H1 (cell line): Measurements from ENCODE around the gene ZBTB20. TPM values are rescaled to one million over a fixed set of nuclear protein-coding genes. Genes with fewer than 3 reads are reported as not detected.

Source experiments
- CTCF ChIA-PET: fragments of 300-600 bp; sonication (Branson Sonifier 250); formaldehyde crosslinking; loops from one replicate; lab custom pipeline; 2021; ENCODE audit not compliant: partially characterized antibody; lab: Charles Lee
- POLR2A ChIA-PET: fragments of 300-600 bp; sonication (Branson Sonifier 250); formaldehyde crosslinking; loops from one replicate; lab custom pipeline; 2021; ENCODE audit warnings: inconsistent platforms; ENCODE audit not compliant: partially characterized antibody; lab: Charles Lee
- DNase-seq, 2 experiments: peaks; one replicate each; pipeline versions ENCODE4 v3.0.0 to v3.0.0-alpha.2; 2010 to 2022; ENCODE audit warnings: low spot score in 2 of 2, low read depth in 1 of 2, mixed read lengths in 1 of 2
- FAIRE-seq: peaks from 2 replicates; lab custom pipeline; 2011; peaks lifted over from hg19 to GRCh38; lab: Jason Lieb, UNC
- H2AFZ ChIP-seq: 2 replicates; pipeline ENCODE4 v1.8.1; 2012; ENCODE audit warnings: low read length, inconsistent platforms
- H2AK5ac ChIP-seq: 2 replicates; pipeline ENCODE4 v1.6.1; 2013; ENCODE audit warnings: low read depth, low read length
- H2BK120ac ChIP-seq: replicated peaks from 2 replicates; pipeline ENCODE3; 2013; ENCODE audit warnings: low read depth, low read length, inconsistent platforms
- H2BK12ac ChIP-seq: 2 replicates; pipeline ENCODE4 v1.6.1; 2013; ENCODE audit warnings: low read depth, low read length
- H2BK15ac ChIP-seq: 2 replicates; pipeline ENCODE4 v1.6.1; 2013; ENCODE audit warnings: low read length
- H2BK20ac ChIP-seq: 2 replicates; pipeline ENCODE4 v1.6.1; 2013; ENCODE audit warnings: low read length
- H2BK5ac ChIP-seq: 2 replicates; pipeline ENCODE4 v1.6.1; 2013; ENCODE audit warnings: low read depth, low read length
- H3K14ac ChIP-seq: 2 replicates; pipeline ENCODE4 v1.6.1; 2013; ENCODE audit warnings: inconsistent platforms; ENCODE audit not compliant: insufficient read length
- H3K18ac ChIP-seq: 2 replicates; pipeline ENCODE4 v1.6.1; 2013; ENCODE audit warnings: low read length; ENCODE audit errors: extremely low read depth
- H3K23ac ChIP-seq: 2 replicates; pipeline ENCODE4 v1.6.1; 2013; ENCODE audit warnings: inconsistent platforms; ENCODE audit not compliant: insufficient read length
- H3K23me2 ChIP-seq: 2 replicates; pipeline ENCODE4 v1.6.1; 2013; ENCODE audit warnings: low read depth, low read length
- H3K27ac ChIP-seq: 2 replicates; pipeline ENCODE4 v1.6.1; 2011; ENCODE audit warnings: low read depth, low read length, inconsistent platforms
- H3K27me3 ChIP-seq, 4 experiments: replicated peaks in 1 of 4; 1 replicate in 1 of 4; 2 replicates in 3 of 4; pipeline versions ENCODE4 v1.6.1 to v1.8.1; 2011 to 2013; ENCODE audit warnings: low read length in 3 of 4, mild to moderate bottlenecking in 3 of 4, inconsistent platforms in 2 of 4, mixed read lengths in 2 of 4, moderate library complexity in 1 of 4; ENCODE audit not compliant: control insufficient read depth in 3 of 4, insufficient read depth in 3 of 4; ENCODE audit errors: extremely low read depth in 1 of 4
- H3K36me3 ChIP-seq, 4 experiments: 2 replicates each; pipeline versions ENCODE4 v1.6.1 to v1.8.1; 2011 to 2013; ENCODE audit warnings: mild to moderate bottlenecking in 4 of 4, low read length in 3 of 4, moderate library complexity in 2 of 4, control low read depth in 1 of 4, inconsistent platforms in 1 of 4; ENCODE audit not compliant: insufficient read depth in 4 of 4, control insufficient read depth in 2 of 4
- H3K4ac ChIP-seq: replicated peaks from 2 replicates; pipeline ENCODE3; 2013; ENCODE audit warnings: low read length, low read depth, mixed read lengths, inconsistent platforms; ENCODE audit not compliant: insufficient read length
- H3K4me1 ChIP-seq, 4 experiments: replicated peaks in 1 of 4; 1 replicate in 1 of 4; 2 replicates in 3 of 4; pipeline versions ENCODE4 v1.6.1 to v1.8.1; 2011 to 2013; ENCODE audit warnings: low read length in 3 of 4, inconsistent platforms in 2 of 4, mixed read lengths in 1 of 4; ENCODE audit not compliant: insufficient read depth in 4 of 4, control insufficient read depth in 3 of 4
- H3K4me2 ChIP-seq, 2 experiments: 2 replicates each; pipeline versions ENCODE4 v1.6.1 to v1.8.1; 2011 to 2013; ENCODE audit warnings: low read depth in 2 of 2, low read length in 2 of 2, control low read depth in 1 of 2, inconsistent platforms in 1 of 2, mild to moderate bottlenecking in 1 of 2; ENCODE audit not compliant: insufficient read depth in 1 of 2
- H3K4me3 ChIP-seq, 4 experiments: fragments of 200-600, 300-600 bp in 1 of 4; sonication (generic), shearing (Covaris generic), sonication (Bioruptor Twin) in 1 of 4; 2 replicates each; pipeline versions ENCODE4 v1.5.1 to v1.8.1; 2011 to 2016; ENCODE audit warnings: low read length in 4 of 4, low read depth in 3 of 4, control low read depth in 2 of 4, inconsistent platforms in 2 of 4, mild to moderate bottlenecking in 2 of 4, mixed read lengths in 1 of 4, moderate library complexity in 1 of 4; ENCODE audit not compliant: insufficient read depth in 2 of 4; ENCODE audit errors: extremely low read depth in 1 of 4
- H3K56ac ChIP-seq: replicated peaks from 2 replicates; pipeline ENCODE3; 2013; ENCODE audit warnings: low read depth, mild to moderate bottlenecking, mixed read lengths, low read length, inconsistent platforms; ENCODE audit not compliant: insufficient read length
- H3K79me1 ChIP-seq: 2 replicates; pipeline ENCODE4 v1.6.1; 2013; ENCODE audit warnings: low read depth, low read length, control low read depth
- H3K79me2 ChIP-seq, 2 experiments: 2 replicates each; pipeline versions ENCODE4 v1.6.1 to v1.8.1; 2012 to 2013; ENCODE audit warnings: low read length in 2 of 2, mild to moderate bottlenecking in 2 of 2, inconsistent platforms in 1 of 2; ENCODE audit not compliant: insufficient read depth in 2 of 2, control insufficient read depth in 1 of 2
- H3K9ac ChIP-seq, 4 experiments: replicated peaks in 1 of 4; 1 replicate in 1 of 4; 2 replicates in 3 of 4; pipeline versions ENCODE4 v1.6.1 to v1.8.1; 2011 to 2013; ENCODE audit warnings: low read depth in 3 of 4, low read length in 3 of 4, control low read depth in 2 of 4, mild to moderate bottlenecking in 2 of 4, moderate library complexity in 2 of 4, inconsistent platforms in 1 of 4; ENCODE audit errors: extremely low read depth in 1 of 4
- H3K9me3 ChIP-seq, 2 experiments: 2 replicates each; pipeline versions ENCODE4 v1.6.1 to v1.8.1; 2012 to 2013; ENCODE audit warnings: mild to moderate bottlenecking in 2 of 2, moderate library complexity in 2 of 2, control low read depth in 1 of 2, inconsistent platforms in 1 of 2, low read depth in 1 of 2, low read length in 1 of 2, mixed read lengths in 1 of 2; ENCODE audit not compliant: insufficient read depth in 2 of 2
- H4K20me1 ChIP-seq, 2 experiments: replicated peaks in 1 of 2; 2 replicates each; pipeline versions ENCODE3 to v1.8.1; 2011 to 2013; ENCODE audit warnings: inconsistent platforms in 2 of 2, low read length in 2 of 2, mild to moderate bottlenecking in 1 of 2; ENCODE audit not compliant: insufficient read depth in 2 of 2, control insufficient read depth in 1 of 2
- H4K5ac ChIP-seq: 2 replicates; pipeline ENCODE4 v1.6.1; 2013; ENCODE audit warnings: low read length, low read depth, mixed read lengths, inconsistent platforms; ENCODE audit not compliant: insufficient read length
- H4K8ac ChIP-seq: 2 replicates; pipeline ENCODE4 v1.8.0; 2013; ENCODE audit warnings: mild to moderate bottlenecking, moderate library complexity, low read length, inconsistent platforms; ENCODE audit not compliant: insufficient read depth; ENCODE audit errors: extremely low read depth
- H4K91ac ChIP-seq: replicated peaks from 2 replicates; pipeline ENCODE3; 2013; ENCODE audit warnings: low read length, mixed read lengths, inconsistent platforms; ENCODE audit not compliant: insufficient read length
- CHD2 ChIP-seq: IDR thresholded peaks from 2 replicates; pipeline ENCODE4 v1.6.1; 2012; ENCODE audit warnings: low read length, improper control_type of control experiment
- SIN3A ChIP-seq, 2 experiments: IDR thresholded peaks in 1 of 2; conservative IDR thresholded peaks in 1 of 2; 2 replicates each; pipeline ENCODE4 v1.6.1; 2011 to 2012; ENCODE audit warnings: low read length in 2 of 2, improper control_type of control experiment in 1 of 2, low read depth in 1 of 2, mild to moderate bottlenecking in 1 of 2
- SP2 ChIP-seq: IDR thresholded peaks from 2 replicates; pipeline ENCODE4 v1.6.1; 2012; ENCODE audit warnings: mild to moderate bottlenecking, low read length, inconsistent platforms
- WGBS, 2 experiments: shearing (Covaris generic) in 1 of 2; methylation state at CpG; one replicate each; pipeline versions ENCODE4 v1.1.6 to v1.1.7; 2013 to 2015; ENCODE audit warnings: low lambda C conversion rate in 2 of 2, mixed read lengths in 2 of 2, inconsistent platforms in 1 of 2, low coverage in 1 of 2, missing lambda C conversion rate in 1 of 2; ENCODE audit not compliant: insufficient replicate concordance in 2 of 2, insufficient coverage in 1 of 2, insufficient read length in 1 of 2; ENCODE audit errors: extremely low coverage in 1 of 2, missing lambda C conversion rate in 1 of 2; 5-methylcytosine and 5-hydroxymethylcytosine counted together
- polyA plus RNA-seq, 7 experiments: library from polyadenylated mRNA; depleted of rRNA in 3 of 7; stranded (reverse) in 5 of 7; unstranded in 2 of 7; fragments of >200 nt in 5 of 7; fragments of 200-250 nt in 2 of 7; gene quantifications; 1 replicate in 5 of 7; 2 replicates in 1 of 7; 4 replicates in 1 of 7; pipeline versions ENCODE4 v1.2.1 to v1.2.3, GENCODE V29; 2011 to 2013; ENCODE audit warnings: missing spikeins in 2 of 7, mixed read lengths in 2 of 7
- total RNA-seq: library from RNA; stranded (reverse); fragmentation: NEBNext Ultra II Directional; extraction: Animal tissue kit (Norgen Biotek cat#: 25700); gene quantifications from 2 replicates; pipeline ENCODE4 v1.2.1, GENCODE V29; 2021

Gene ZBTB20
- total and polyA plus RNA-seq, 2 of the 8 experiments (the other 6 are each of a cell fraction or from before 2014, with no cell fraction given), result 0.35 to 1.3 TPM

- no peak overlapping the region for H3K27ac ChIP-seq
- TF ChIP-seq SP2, result no peak
- TF ChIP-seq CHD2, result no peak
- TF ChIP-seq SIN3A (conservative IDR thresholded peaks at IDR 0.05 in 1 of 2, IDR thresholded peaks at IDR 0.05 in 1 of 2; ENCODE audit: low read depth in 1 of 2, low read length in 2 of 2), result no peak
- no peak overlapping the region for H2BK12ac ChIP-seq
- ChIA-PET CTCF (no interaction called here), POLR2A (no interaction called here)
- H3K9me3 ChIP-seq, result no peaks in the 10 kb centered on the region
- H2BK120ac ChIP-seq, result no peak overlapping the region
- H4K20me1 ChIP-seq, result no peaks in the 10 kb centered on the region
- no peaks in the 10 kb centered on the region for H3K79me2 ChIP-seq
- H3K4ac ChIP-seq, result no peak overlapping the region
- no peaks in the 10 kb centered on the region for H3K4me1 ChIP-seq
- no peak overlapping the region for H2BK15ac ChIP-seq
- H2AK5ac ChIP-seq, result no peak overlapping the region
- H2BK5ac ChIP-seq, result no peak overlapping the region
- no peak overlapping the region for H3K14ac ChIP-seq
- FAIRE-seq (no peak), DNase-seq (no peak)
- no peak overlapping the region for H4K91ac ChIP-seq
- H3K36me3 ChIP-seq, result no peaks in the 10 kb centered on the region
- H3K9ac ChIP-seq, result no peak overlapping the region
- 97% methylated on average over 3 of the region's 3 CpGs; no CpG with 5 or more reads in 1 of the 2 experiments for WGBS, 2 experiments
- H3K18ac ChIP-seq, result no peak overlapping the region
- H3K23ac ChIP-seq, result no peak overlapping the region
- no peak overlapping the region for H2AFZ ChIP-seq
- no peak overlapping the region for H4K8ac ChIP-seq
- H3K4me3 ChIP-seq, result no peak overlapping the region
- no peak overlapping the region for H3K4me2 ChIP-seq
- H4K5ac ChIP-seq, result no peak overlapping the region
- no peaks in the 10 kb centered on the region for H3K79me1 ChIP-seq
- no peaks in the 10 kb centered on the region for H3K23me2 ChIP-seq
- no peak overlapping the region for H2BK20ac ChIP-seq
- H3K56ac ChIP-seq, result no peak overlapping the region
- H3K27me3 ChIP-seq, result no peaks in the 10 kb centered on the region
Measured at GRCh38 chr3:114725966-114726365, 421.1 kb downstream of the ZBTB20 start.
